PC-3 (cell line): ENCODE measurements around the gene NAA40. TPM values are rescaled to one million over a fixed set of nuclear protein-coding genes. Genes with fewer than 3 reads are reported as not detected.

Source experiments
- ATAC-seq: fragments of 200-7000 bp; cut with Tn5 transposase; 2 replicates; pipeline ENCODE4 v1.9.1; 2020; ENCODE audit warnings: mild to moderate bottlenecking, moderate library complexity
- BruUV-seq: library from RNA; stranded (reverse); fragments of 400-500 nt; replicated peaks from 2 replicates; lab custom pipeline; 2021; lab: Mats Ljungman, UMichigan
- CTCF ChIA-PET: fragments of 300-600 bp; sonication (Branson Sonifier 250); formaldehyde crosslinking; loops from one replicate; lab custom pipeline; 2022; ENCODE audit warnings: antibody characterized with exemption; lab: Charles Lee
- POLR2A ChIA-PET: fragments of 300-600 bp; sonication (Branson Sonifier 250); formaldehyde crosslinking; loops from one replicate; lab custom pipeline; 2022; ENCODE audit warnings: antibody characterized with exemption; ENCODE audit not compliant: unreplicated experiment; lab: Charles Lee
- DNase-seq: peaks from one replicate; pipeline ENCODE4 v3.0.0-alpha.2; 2015
- H2AFZ ChIP-seq: fragments of 300-600 bp; sonication (generic); 2 replicates; pipeline ENCODE4 v1.6.0; 2016; ENCODE audit warnings: antibody characterized with exemption, low read length
- H3F3A ChIP-seq: fragments of 300-600 bp; sonication (generic); one replicate; pipeline ENCODE4 v1.6.0; 2017; ENCODE audit warnings: antibody characterized with exemption, low read length, control low read depth, mild to moderate bottlenecking; ENCODE audit not compliant: unreplicated experiment
- H3K27ac ChIP-seq: fragments of 300-600 bp; sonication (generic); 2 replicates; pipeline ENCODE4 v1.5.1; 2016; ENCODE audit warnings: mild to moderate bottlenecking, low read length
- H3K27me3 ChIP-seq: fragments of 300-600 bp; sonication (generic); 2 replicates; pipeline ENCODE4 v1.6.1; 2016; ENCODE audit warnings: low read length, mixed read lengths
- H3K36me3 ChIP-seq: fragments of 300-600 bp; sonication (generic); 2 replicates; pipeline ENCODE4 v1.6.1; 2016; ENCODE audit warnings: low read depth, mixed run types, low read length, mixed read lengths
- H3K4me1 ChIP-seq: fragments of 300-600 bp; sonication (generic); 2 replicates; pipeline ENCODE4 v1.5.1; 2016; ENCODE audit warnings: low read length; ENCODE audit not compliant: insufficient read depth
- H3K4me2 ChIP-seq: fragments of 300-600 bp; sonication (generic); 2 replicates; pipeline ENCODE4 v1.6.0; 2016; ENCODE audit warnings: low read length
- H3K4me3 ChIP-seq: fragments of 300-600 bp; sonication (generic); 2 replicates; pipeline ENCODE4 v1.5.1; 2016; ENCODE audit warnings: mild to moderate bottlenecking, low read length, mixed read lengths
- H3K79me2 ChIP-seq: fragments of 300-600 bp; sonication (generic); 2 replicates; pipeline ENCODE4 v1.6.1; 2017; ENCODE audit warnings: low read length, mixed read lengths
- H3K9ac ChIP-seq: fragments of 300-600 bp; sonication (generic); 2 replicates; pipeline ENCODE4 v1.6.0; 2016; ENCODE audit warnings: mild to moderate bottlenecking, low read length
- H3K9me2 ChIP-seq: fragments of 300-600 bp; sonication (generic); replicated peaks from 2 replicates; pipeline ENCODE4 v1.6.1; 2016; ENCODE audit warnings: mixed run types, low read length, mixed read lengths
- H3K9me3 ChIP-seq: fragments of 300-600 bp; sonication (generic); 2 replicates; pipeline ENCODE4 v1.6.1; 2016; ENCODE audit warnings: low read length, mixed read lengths
- H4K20me1 ChIP-seq: fragments of 300-600 bp; sonication (generic); 2 replicates; pipeline ENCODE4 v1.6.1; 2016; ENCODE audit warnings: low read length, mixed read lengths
- EZH2 ChIP-seq: fragments of 300-600 bp; sonication (generic); IDR thresholded peaks from one replicate; pipeline ENCODE4 v1.6.1; 2017; ENCODE audit warnings: antibody characterized with exemption, mild to moderate bottlenecking, low read length; ENCODE audit not compliant: unreplicated experiment
- EZH2phosphoT487 ChIP-seq: fragments of 300-600 bp; sonication (generic); IDR thresholded peaks from 2 replicates; pipeline ENCODE4 v1.6.1; 2018; ENCODE audit warnings: mild to moderate bottlenecking, antibody characterized with exemption, low read length, borderline replicate concordance
- intact Hi-C: fragments of 100-400 bp; cut with micrococcal nuclease; formaldehyde crosslinking; loops from 2 replicates; pipeline ENCODE4 v1.9.0; 2023
- total RNA-seq: library from RNA; depleted of rRNA; stranded (reverse); fragments of >200 nt; gene quantifications from 2 replicates; pipeline ENCODE4 v1.2.3, GENCODE V29; 2014
- TF ChIP-seq, protein P1 (sequence below): fragments of 300-600 bp; sonication (generic); conservative IDR thresholded peaks from 2 replicates; pipeline ENCODE4 v1.5.1; 2017; ENCODE audit warnings: antibody characterized with exemption, low read depth, mild to moderate bottlenecking, low read length

Gene NAA40
- total RNA-seq, 1 experiment from 2014 or later, result 20.9 TPM

GRCh38 chr11:63892228-63892627, 46.6 kb upstream of the NAA40 start:
- no TSS peak for BruUV-seq
- Histone ChIP-seq H3K4me2 (no peak overlapping the region), H3F3A (peaks cover 4% of the 10 kb centered on the region), H2AFZ (no peak overlapping the region), H3K36me3 (peaks cover 26% of the 10 kb centered on the region), H4K20me1 (peaks cover 31% of the 10 kb centered on the region; the same call in 1 of the 2 replicates), H3K27ac (no peak overlapping the region), H3K9me2 (no peaks in the 10 kb centered on the region), H3K9me3 (no peaks in the 10 kb centered on the region), H3K9ac (no peak overlapping the region), H3K27me3 (no peaks in the 10 kb centered on the region), H3K79me2 (peaks cover 60% of the 10 kb centered on the region), H3K4me3 (no peak overlapping the region), H3K4me1 (peaks cover 22% of the 10 kb centered on the region)
- CTCF ChIA-PET, result no interaction called here
- no peak for DNase-seq
- intact Hi-C loops, result no loop called here
- no peak for ATAC-seq
- TF ChIP-seq EZH2, result no peak
- TF ChIP-seq, protein P1, sequence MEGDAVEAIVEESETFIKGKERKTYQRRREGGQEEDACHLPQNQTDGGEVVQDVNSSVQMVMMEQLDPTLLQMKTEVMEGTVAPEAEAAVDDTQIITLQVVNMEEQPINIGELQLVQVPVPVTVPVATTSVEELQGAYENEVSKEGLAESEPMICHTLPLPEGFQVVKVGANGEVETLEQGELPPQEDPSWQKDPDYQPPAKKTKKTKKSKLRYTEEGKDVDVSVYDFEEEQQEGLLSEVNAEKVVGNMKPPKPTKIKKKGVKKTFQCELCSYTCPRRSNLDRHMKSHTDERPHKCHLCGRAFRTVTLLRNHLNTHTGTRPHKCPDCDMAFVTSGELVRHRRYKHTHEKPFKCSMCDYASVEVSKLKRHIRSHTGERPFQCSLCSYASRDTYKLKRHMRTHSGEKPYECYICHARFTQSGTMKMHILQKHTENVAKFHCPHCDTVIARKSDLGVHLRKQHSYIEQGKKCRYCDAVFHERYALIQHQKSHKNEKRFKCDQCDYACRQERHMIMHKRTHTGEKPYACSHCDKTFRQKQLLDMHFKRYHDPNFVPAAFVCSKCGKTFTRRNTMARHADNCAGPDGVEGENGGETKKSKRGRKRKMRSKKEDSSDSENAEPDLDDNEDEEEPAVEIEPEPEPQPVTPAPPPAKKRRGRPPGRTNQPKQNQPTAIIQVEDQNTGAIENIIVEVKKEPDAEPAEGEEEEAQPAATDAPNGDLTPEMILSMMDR, result no peak
- no peak for TF ChIP-seq EZH2phosphoT487
- POLR2A ChIA-PET, result no interaction called here

DNA sequence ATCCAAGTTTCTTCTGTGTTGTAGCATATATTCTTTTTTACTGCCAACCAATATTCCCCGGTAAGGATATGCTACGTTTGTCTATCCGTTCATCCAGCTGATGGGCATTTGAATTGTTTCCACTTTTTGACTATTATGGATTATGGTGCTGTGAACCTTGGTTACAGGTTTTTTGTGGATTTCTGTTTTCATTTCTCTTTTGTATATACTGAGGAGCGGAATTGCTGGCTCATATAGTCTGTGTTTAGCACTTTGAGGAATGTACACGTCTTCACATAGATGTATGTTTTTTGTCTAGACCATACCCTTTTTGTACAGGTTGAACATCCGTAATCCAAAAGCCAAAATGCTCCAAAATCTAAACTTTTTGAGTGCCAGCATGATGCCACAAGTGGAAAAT, 45.4 kb upstream of the NAA40 start:
- intact Hi-C loops, result no loop called here
- TF ChIP-seq EZH2 (no peak), EZH2phosphoT487 (no peak)
- TF ChIP-seq, protein P1, result no peak
- H3K27ac ChIP-seq, result no peak overlapping the region
- no peak overlapping the region for H3K4me3 ChIP-seq
- H3K27me3 ChIP-seq, result no peaks in the 10 kb centered on the region
- CTCF ChIA-PET, result no interaction called here
- peaks cover 27% of the 10 kb centered on the region; the same call in 1 of the 2 replicates for H4K20me1 ChIP-seq
- H3F3A ChIP-seq, result no peaks in the 10 kb centered on the region
- no peaks in the 10 kb centered on the region for H3K9me3 ChIP-seq
- no peak overlapping the region for H3K9ac ChIP-seq
- no peak overlapping the region for H2AFZ ChIP-seq
- DNase-seq (no peak), ATAC-seq (no peak)
- no TSS peak for BruUV-seq
- H3K79me2 ChIP-seq, result peaks cover 56% of the 10 kb centered on the region
- POLR2A ChIA-PET, result no interaction called here
- no peak overlapping the region for H3K4me2 ChIP-seq
- H3K36me3 ChIP-seq, result peaks cover 37% of the 10 kb centered on the region
- H3K4me1 ChIP-seq, result peaks cover 12% of the 10 kb centered on the region
- no peaks in the 10 kb centered on the region for H3K9me2 ChIP-seq

- Histone ChIP-seq H3K4me3 (no peak overlapping the region), H3F3A (no peaks in the 10 kb centered on the region), H2AFZ (no peak overlapping the region), H3K4me1 (no peaks in the 10 kb centered on the region), H3K27ac (no peak overlapping the region), H3K9ac (no peak overlapping the region), H3K9me3 (no peaks in the 10 kb centered on the region), H3K4me2 (no peak overlapping the region), H3K9me2 (no peaks in the 10 kb centered on the region), H4K20me1 (peaks cover 18% of the 10 kb centered on the region; the same call in 1 of the 2 replicates), H3K79me2 (peaks cover 30% of the 10 kb centered on the region), H3K36me3 (peaks cover 64% of the 10 kb centered on the region), H3K27me3 (no peaks in the 10 kb centered on the region)
- DNase-seq (no peak), ATAC-seq (no peak)
- TF ChIP-seq, protein P1, result no peak
- TF ChIP-seq EZH2 (no peak), EZH2phosphoT487 (no peak)
- ChIA-PET CTCF (no interaction called here), POLR2A (no interaction called here)
- intact Hi-C loops, result no loop called here
- no TSS peak for BruUV-seq
Measured at GRCh38 chr11:63896071-63896470, 42.7 kb upstream of the NAA40 start.
